Uterus (tissue), 4 donors: ENCODE results near the gene APOBEC3F. TPM values are rescaled to one million over a fixed set of nuclear protein-coding genes. Genes with fewer than 3 reads are reported as not detected.
A peak's percentile ranks its signal among the peaks of the same experiment; 100 is the strongest.

Experiments used
- DNase-seq, 2 donors: peaks; one replicate each; pipeline ENCODE4 v3.0.0-alpha.2; 2019 to 2020
- H3K27ac ChIP-seq, 2 donors: fragments of 200-600 bp; sonication (generic); 1 replicate in 1 of 2; 2 replicates in 1 of 2; pipeline ENCODE4 v1.5.1; 2016 to 2018
- H3K27me3 ChIP-seq, 2 donors: fragments of 200-600 bp; sonication (generic); one replicate each; pipeline ENCODE4 v1.5.1; 2018 to 2019; ENCODE audit warnings: control low read depth in 1 of 2
- H3K36me3 ChIP-seq, 2 donors: fragments of 200-600 bp; sonication (generic); one replicate each; pipeline ENCODE4 v1.5.1; 2019; ENCODE audit warnings: control low read depth in 1 of 2
- H3K4me1 ChIP-seq, 2 donors: fragments of 200-600 bp; sonication (generic); one replicate each; pipeline ENCODE4 v1.5.1; 2018 to 2019; ENCODE audit warnings: control low read depth in 1 of 2
- H3K4me3 ChIP-seq, 2 donors: fragments of 200-600 bp; sonication (generic); 1 replicate in 1 of 2; 2 replicates in 1 of 2; pipeline ENCODE4 v1.5.1; 2018 to 2019; ENCODE audit warnings: mild to moderate bottlenecking in 1 of 2
- H3K9me3 ChIP-seq, 2 donors: fragments of 200-600 bp; sonication (generic); one replicate each; pipeline ENCODE4 v1.5.1; 2019; ENCODE audit warnings: control low read depth in 1 of 2
- CTCF ChIP-seq, 4 experiments: fragments of 200-600 bp in 2 of 4; fragments of 450-650 bp in 2 of 4; sonication (generic) in 2 of 4; IDR thresholded peaks; one replicate each; pipeline ENCODE4 v1.5.1; 2016 to 2019; ENCODE audit warnings: antibody characterized with exemption in 4 of 4, mild to moderate bottlenecking in 2 of 4, moderate library complexity in 1 of 4
- POLR2A ChIP-seq, 2 donors: fragments of 450-650 bp; IDR thresholded peaks; one replicate each; pipeline ENCODE4 v1.6.1; 2016; ENCODE audit warnings: antibody characterized with exemption in 2 of 2, mild to moderate bottlenecking in 1 of 2, moderate library complexity in 1 of 2
- intact Hi-C: fragments of 100-400 bp; cut with DNase I; formaldehyde crosslinking; loops from one replicate; pipeline ENCODE4 v1.15.1; 2023; ENCODE audit warnings: low total_unique reads
- total RNA-seq, 4 donors: library from RNA; depleted of rRNA in 3 of 4; stranded (reverse); fragments of >200 nt in 3 of 4; gene quantifications; one replicate each; pipeline versions ENCODE4 v1.1.0 to v1.2.4, GENCODE V29; 2014 to 2023
- donor health status: DM: yes; HTN: yes; CAD: no.

Gene APOBEC3F
- total RNA-seq, 4 donors from 2014 or later, result 1.2 to 26.6 (median 4.2) TPM; not detected in 1

DNA sequence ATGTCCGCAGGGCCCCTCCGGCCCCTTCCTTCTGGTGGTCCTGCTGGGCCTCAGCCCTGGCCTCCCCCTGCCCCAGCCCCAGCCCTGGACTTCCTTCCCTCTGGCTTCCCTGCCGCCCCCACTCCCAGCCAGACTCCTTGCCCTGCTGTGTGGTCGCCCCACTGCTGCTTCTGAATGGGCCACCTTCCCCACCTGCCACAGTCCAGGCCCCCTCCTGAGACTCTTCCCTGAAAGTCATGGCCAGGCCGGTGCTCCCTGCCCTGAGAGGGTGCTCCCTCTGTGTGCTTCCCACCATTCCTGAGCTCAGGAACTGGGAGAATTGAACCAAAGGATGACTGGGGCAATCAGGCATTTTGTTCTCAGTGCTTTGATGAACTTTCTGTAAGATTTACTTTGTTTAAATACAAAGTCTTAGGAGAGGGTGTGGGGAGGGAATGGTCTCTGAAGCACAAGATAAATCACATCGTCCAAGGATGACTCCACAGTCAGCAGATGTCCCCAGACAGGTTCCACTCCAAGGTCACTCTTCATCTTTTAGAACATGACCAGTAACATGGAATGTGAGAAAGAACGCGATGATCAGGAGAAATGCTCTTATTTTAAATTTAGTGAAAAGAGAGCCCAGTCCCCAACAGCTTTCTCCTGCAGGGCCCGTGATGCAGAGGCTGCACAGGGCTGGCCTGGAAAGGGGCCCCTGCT is 19.0 kb upstream of the APOBEC3F start:
- Histone ChIP-seq H3K27ac (peak overlapping the region; percentile 69 to 84), H3K4me3 (peak overlapping the region; percentile 25 to 41), H3K4me1 (no peaks in the 10 kb centered on the region), H3K36me3 (no peaks in the 10 kb centered on the region), H3K27me3 (no peaks in the 10 kb centered on the region), H3K9me3 (no peaks in the 10 kb centered on the region)
- no peak for DNase-seq
- TF ChIP-seq CTCF (IDR thresholded peaks at IDR 0.05) (no peak), POLR2A (IDR thresholded peaks at IDR 0.05) (no peak)
- intact Hi-C loops, result no loop called here

GRCh38 chr22:39024519-39025308 is 15.9 kb upstream of the APOBEC3F start:
- intact Hi-C loops, result no loop called here

GRCh38 chr22:39026509-39027150 is 14.0 kb upstream of the APOBEC3F start:
- intact Hi-C loops, result no loop called here
- DNase-seq, result no peak
- no peak for TF ChIP-seq POLR2A (IDR thresholded peaks at IDR 0.05)
- no peak for TF ChIP-seq CTCF (IDR thresholded peaks at IDR 0.05)
- no peaks in the 10 kb centered on the region for H3K4me1 ChIP-seq
- H3K36me3 ChIP-seq, result no peaks in the 10 kb centered on the region
- H3K9me3 ChIP-seq, result no peaks in the 10 kb centered on the region
- H3K27me3 ChIP-seq, result no peaks in the 10 kb centered on the region
- no peak overlapping the region for H3K4me3 ChIP-seq
- H3K27ac ChIP-seq, result no peak overlapping the region

More at GRCh38 chr22:39024519-39025308, 15.9 kb upstream of the APOBEC3F start:
- Histone ChIP-seq H3K4me3 (no peak overlapping the region), H3K27ac (no peak overlapping the region), H3K36me3 (no peaks in the 10 kb centered on the region), H3K27me3 (no peaks in the 10 kb centered on the region), H3K4me1 (no peaks in the 10 kb centered on the region), H3K9me3 (no peaks in the 10 kb centered on the region)
- TF ChIP-seq CTCF (IDR thresholded peaks at IDR 0.05) (no peak), POLR2A (IDR thresholded peaks at IDR 0.05) (no peak)
- DNase-seq, result no peak

DNA sequence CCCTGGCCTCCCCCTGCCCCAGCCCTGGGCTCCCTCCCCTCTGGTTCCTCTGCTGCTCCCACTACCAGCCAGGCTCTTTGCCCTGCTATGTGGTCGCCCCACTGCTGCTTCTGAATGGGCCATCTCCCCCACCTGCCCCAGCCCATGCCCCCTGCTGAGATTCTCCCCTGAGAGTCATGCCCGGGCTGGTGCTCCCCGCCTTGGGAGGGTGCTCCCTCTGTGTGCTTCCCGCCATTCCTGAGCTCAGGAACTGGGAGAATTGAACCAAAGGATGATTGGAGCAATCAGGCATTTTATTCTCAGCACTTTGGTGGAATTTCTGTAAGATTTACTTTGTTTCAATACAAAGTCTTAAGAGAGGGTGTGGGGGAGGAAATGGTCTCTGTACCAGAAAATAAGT is 12.9 kb upstream of the APOBEC3F start:
- Histone ChIP-seq H3K4me3 (no peak overlapping the region), H3K9me3 (no peaks in the 10 kb centered on the region), H3K4me1 (no peaks in the 10 kb centered on the region), H3K27ac (no peak overlapping the region), H3K27me3 (no peaks in the 10 kb centered on the region), H3K36me3 (no peaks in the 10 kb centered on the region)
- no peak for DNase-seq
- TF ChIP-seq POLR2A (IDR thresholded peaks at IDR 0.05) (no peak), CTCF (IDR thresholded peaks at IDR 0.05) (no peak)
- intact Hi-C loops, result no loop called here

DNA sequence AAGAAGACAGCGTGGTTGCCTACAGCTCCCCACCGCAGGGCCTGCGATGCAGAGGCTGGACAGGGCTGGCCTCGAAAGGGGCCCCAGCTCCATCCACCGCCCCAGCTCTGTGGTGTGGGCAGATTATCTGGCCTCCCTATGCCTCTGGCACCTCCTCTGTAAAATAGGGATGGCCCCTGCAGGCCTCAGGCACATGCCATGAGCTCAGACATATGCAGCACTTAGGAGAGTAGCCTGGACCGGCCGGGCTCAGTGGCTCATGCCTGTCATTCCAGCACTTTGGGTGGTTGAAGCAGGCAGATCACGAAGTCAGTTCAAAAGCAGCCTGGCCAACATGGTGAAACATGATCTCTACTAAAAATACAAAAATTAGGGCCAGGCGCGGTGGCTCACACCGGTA is 12.4 kb upstream of the APOBEC3F start:
- intact Hi-C loops, result no loop called here
- Histone ChIP-seq H3K36me3 (no peaks in the 10 kb centered on the region), H3K4me3 (no peak overlapping the region), H3K4me1 (no peaks in the 10 kb centered on the region), H3K27me3 (no peaks in the 10 kb centered on the region), H3K27ac (no peak overlapping the region), H3K9me3 (no peaks in the 10 kb centered on the region)
- TF ChIP-seq POLR2A (IDR thresholded peaks at IDR 0.05) (no peak), CTCF (IDR thresholded peaks at IDR 0.05) (no peak)
- no peak for DNase-seq
